Epithelial cell of proximal tubule (primary cell): ENCODE results near the gene CMC1. TPM values are rescaled to one million over a fixed set of nuclear protein-coding genes. Genes with fewer than 3 reads are reported as not detected.
A peak's percentile ranks its signal among the peaks of the same experiment; 100 is the strongest.

Experiments
- DNase-seq: peaks from one replicate; pipeline ENCODE4 v3.0.0-alpha.2; 2011; ENCODE audit warnings: low read depth
- H3K4me3 ChIP-seq: 2 replicates; pipeline ENCODE4 v1.5.1; 2011; ENCODE audit warnings: low read depth, mild to moderate bottlenecking, low read length
- total RNA-seq: library from RNA; depleted of rRNA; stranded (reverse); fragments of >200 nt; gene quantifications from 2 replicates; pipeline ENCODE4 v1.2.3, GENCODE V29; 2015
- TF ChIP-seq, protein P1 (sequence below): conservative IDR thresholded peaks from 2 replicates; pipeline ENCODE4 v1.5.1; 2012; ENCODE audit warnings: low read depth, mild to moderate bottlenecking, low read length

CMC1 gene
- total RNA-seq, 1 donor from 2014 or later = 17.0 TPM

DNA sequence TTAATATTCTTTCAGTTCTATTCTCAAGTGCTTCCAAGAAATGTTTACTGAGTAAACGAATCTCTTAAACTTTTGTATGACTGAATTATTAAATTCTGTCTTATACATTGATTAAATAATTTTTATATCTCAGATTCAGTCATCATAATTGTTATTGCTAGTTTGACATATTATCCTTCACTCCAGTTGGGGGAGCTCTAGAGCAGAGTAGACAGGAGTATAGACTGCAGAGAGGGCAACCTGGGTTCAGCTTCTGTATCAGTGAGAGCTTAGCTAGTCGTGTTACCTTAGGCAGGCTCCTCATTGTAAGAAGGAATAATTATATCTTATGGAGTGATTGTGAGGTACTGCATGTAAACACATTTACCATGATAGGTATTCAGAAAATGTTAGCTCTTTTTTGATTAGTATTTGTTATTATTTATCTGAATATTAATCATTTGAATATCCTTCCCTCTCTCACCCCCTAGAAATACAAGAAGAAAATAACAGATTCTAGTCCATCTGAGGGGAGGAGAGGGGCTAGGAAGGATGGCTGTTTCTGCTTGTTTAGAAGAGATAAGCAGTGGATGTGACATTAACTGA lies 76.1 kb downstream of the CMC1 start:
- no peak for DNase-seq
- H3K4me3 ChIP-seq = no peak overlapping the region
- TF ChIP-seq, protein P1, sequence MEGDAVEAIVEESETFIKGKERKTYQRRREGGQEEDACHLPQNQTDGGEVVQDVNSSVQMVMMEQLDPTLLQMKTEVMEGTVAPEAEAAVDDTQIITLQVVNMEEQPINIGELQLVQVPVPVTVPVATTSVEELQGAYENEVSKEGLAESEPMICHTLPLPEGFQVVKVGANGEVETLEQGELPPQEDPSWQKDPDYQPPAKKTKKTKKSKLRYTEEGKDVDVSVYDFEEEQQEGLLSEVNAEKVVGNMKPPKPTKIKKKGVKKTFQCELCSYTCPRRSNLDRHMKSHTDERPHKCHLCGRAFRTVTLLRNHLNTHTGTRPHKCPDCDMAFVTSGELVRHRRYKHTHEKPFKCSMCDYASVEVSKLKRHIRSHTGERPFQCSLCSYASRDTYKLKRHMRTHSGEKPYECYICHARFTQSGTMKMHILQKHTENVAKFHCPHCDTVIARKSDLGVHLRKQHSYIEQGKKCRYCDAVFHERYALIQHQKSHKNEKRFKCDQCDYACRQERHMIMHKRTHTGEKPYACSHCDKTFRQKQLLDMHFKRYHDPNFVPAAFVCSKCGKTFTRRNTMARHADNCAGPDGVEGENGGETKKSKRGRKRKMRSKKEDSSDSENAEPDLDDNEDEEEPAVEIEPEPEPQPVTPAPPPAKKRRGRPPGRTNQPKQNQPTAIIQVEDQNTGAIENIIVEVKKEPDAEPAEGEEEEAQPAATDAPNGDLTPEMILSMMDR = peak; percentile 75

DNA sequence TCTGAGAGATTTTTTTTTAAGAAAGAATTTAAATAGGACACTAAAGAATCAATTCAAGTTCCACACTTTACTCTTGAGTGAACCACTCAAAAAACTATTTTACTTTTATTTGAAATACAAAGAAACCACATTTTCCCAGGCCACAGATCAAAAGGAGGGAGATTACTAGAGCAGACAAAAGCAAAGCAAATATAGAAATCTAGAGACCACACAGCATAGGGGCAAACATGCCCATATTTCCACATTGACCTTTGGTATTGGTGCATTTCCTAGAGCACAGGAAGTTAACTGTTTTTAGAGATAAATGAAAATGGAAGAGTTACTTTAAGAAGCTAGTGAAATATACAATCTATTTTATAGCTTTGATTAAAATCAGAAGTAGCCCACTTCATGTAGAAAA lies 79.6 kb downstream of the CMC1 start:
- TF ChIP-seq, protein P1 = no peak
- no peak for DNase-seq
- H3K4me3 ChIP-seq = no peak overlapping the region

DNA sequence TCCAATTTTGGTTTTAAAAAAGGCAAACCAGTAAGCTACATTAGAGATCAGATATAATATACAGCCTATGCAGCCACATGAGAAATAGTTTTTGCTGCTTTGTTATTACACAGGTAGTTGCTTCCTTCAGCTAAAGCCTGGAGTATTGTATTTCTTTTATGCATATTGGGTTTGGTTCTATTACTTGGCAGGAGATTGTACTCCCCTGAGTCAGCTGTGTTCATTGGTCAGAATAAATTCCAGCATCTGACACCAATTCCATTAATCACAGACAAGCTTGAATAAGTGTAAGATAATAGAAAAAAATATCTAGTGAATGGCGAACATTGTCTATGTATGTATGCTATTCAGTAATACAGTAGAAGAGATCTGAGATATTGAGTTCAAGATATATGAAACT lies 81.0 kb downstream of the CMC1 start:
- H3K4me3 ChIP-seq = no peak overlapping the region
- TF ChIP-seq, protein P1 = no peak
- DNase-seq = no peak

DNA sequence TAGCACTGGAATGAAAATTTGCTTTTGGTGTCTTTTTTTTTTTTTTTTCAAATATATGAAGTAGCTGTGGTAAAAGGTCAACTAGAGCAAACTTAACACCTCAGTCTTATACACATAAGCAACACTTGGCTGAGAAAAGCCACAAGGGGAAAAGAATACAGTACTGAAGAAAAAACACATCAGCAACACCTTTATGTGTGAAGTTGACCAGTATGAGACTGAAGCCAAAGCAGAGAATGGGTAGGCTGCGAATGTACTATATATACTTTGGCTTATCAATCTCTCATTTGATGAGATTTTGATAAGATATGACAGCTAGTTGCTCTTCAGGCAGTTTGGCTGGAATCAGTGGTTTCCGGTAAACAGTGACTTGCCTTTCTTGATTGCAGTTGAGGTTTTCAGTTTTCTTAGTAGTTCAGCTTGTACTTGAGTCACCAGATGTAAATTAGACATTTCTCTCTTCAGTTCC lies 85.1 kb downstream of the CMC1 start:
- TF ChIP-seq, protein P1 = no peak
- DNase-seq = no peak
- H3K4me3 ChIP-seq = no peak overlapping the region

DNA sequence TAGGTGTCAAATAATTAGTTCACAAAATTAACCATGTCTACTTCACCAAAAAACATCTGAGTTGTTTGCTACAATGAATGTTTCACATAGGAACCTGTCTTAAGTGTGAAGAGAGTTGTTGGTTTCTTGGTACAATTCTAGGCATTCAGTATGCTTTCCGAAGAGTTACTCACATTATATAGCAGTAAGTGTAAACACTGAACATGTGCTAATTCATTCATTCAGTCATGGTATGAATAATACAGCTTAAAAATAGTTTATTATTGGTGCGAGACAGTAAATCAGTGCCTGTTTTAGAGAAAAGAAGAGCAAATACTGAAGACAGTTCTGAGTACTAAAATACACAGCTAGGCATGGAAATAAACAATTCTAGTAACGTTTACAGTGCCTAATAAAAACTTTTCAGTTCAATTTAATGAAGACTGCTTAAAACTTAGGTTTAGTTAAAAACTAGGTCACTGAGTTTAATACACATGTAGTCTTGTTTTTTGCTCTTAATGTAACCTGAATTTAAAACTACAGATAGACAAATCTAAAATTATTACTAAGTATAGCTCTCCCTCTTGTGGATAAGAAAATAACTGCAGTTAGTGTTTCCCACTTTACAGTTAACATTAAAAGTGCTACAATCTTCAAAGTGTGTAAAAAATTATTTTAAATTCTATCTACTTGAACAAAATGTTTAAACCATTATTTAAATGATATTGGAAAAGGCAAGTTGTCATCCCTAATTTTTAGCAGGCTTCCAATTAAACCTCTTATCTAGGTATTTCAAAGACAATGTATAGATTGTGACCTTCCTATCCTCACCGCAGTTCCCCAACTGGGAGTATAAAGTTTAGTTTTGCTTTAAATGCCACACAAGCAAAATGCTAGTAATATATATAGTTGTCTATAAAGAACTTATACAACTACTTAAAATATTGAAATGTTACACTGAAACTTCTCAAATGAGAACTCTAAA lies 87.1 kb downstream of the CMC1 start:
- TF ChIP-seq, protein P1 = peak; percentile 45
- DNase-seq = no peak
- H3K4me3 ChIP-seq = no peak overlapping the region

DNA sequence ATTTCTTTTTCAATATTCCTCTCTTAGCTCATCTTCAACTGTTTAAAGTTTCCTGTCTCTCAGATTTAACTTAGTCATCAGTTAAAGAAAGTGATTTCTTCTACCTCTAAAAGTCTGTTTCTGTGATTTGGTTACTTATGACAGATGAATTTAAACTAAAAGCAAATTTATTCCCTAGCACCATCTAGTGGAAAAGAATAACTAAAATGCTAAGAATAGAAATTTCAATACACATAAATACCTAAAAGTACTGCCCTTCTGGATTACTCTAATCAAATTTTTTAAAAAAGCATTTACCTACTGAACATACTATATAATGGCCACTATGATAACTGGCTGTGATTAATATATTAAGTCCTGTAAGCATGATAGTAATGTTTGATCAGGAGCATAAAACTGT lies 93.1 kb downstream of the CMC1 start:
- DNase-seq = no peak
- TF ChIP-seq, protein P1 = no peak
- no peak overlapping the region for H3K4me3 ChIP-seq
